Kidney (tissue), 14 donors: ENCODE results near the gene P2RX6. TPM values are rescaled to one million over a fixed set of nuclear protein-coding genes. Genes with fewer than 3 reads are reported as not detected.

Source experiments
- DNase-seq, 5 donors: peaks; one replicate each; pipeline ENCODE4 v3.0.0-alpha.2; 2013 to 2020
- FAIRE-seq: peaks from 2 replicates; lab custom pipeline; 2012; peaks lifted over from hg19 to GRCh38; lab: Jason Lieb, UNC
- H3K27ac ChIP-seq, 2 donors: one replicate each; pipeline ENCODE4 v1.7.0; 2013; ENCODE audit warnings: low read depth in 2 of 2, low read length in 2 of 2, inconsistent platforms in 1 of 2
- H3K27me3 ChIP-seq: one replicate; pipeline ENCODE4 v1.7.1; 2013; ENCODE audit warnings: low read length, inconsistent platforms; ENCODE audit not compliant: control insufficient read depth, insufficient read depth
- H3K36me3 ChIP-seq, 3 donors: one replicate each; pipeline versions ENCODE4 v1.7.0 to v1.7.1; 2013; ENCODE audit warnings: low read length in 3 of 3, control low read depth in 1 of 3, inconsistent platforms in 1 of 3; ENCODE audit not compliant: insufficient read depth in 3 of 3, control insufficient read depth in 2 of 3
- H3K4me1 ChIP-seq, 3 donors: one replicate each; pipeline versions ENCODE4 v1.7.0 to v1.7.1; 2013; ENCODE audit warnings: low read length in 3 of 3, inconsistent platforms in 1 of 3, low read depth in 1 of 3; ENCODE audit not compliant: control insufficient read depth in 2 of 3, insufficient read depth in 2 of 3
- H3K4me3 ChIP-seq, 3 donors: one replicate each; pipeline versions ENCODE4 v1.7.0 to v1.8.1; 2013; ENCODE audit warnings: low read length in 3 of 3, control low read depth in 1 of 3, inconsistent platforms in 1 of 3
- H3K9ac ChIP-seq, 3 donors: one replicate each; pipeline versions ENCODE4 v1.7.0 to v1.7.1; 2013; ENCODE audit warnings: low read length in 3 of 3, control low read depth in 1 of 3, inconsistent platforms in 1 of 3
- H3K9me3 ChIP-seq, 3 donors: one replicate each; pipeline versions ENCODE4 v1.7.0 to v1.7.1; 2013; ENCODE audit warnings: low read length in 3 of 3, control low read depth in 1 of 3, inconsistent platforms in 1 of 3; ENCODE audit not compliant: control insufficient read depth in 2 of 3, insufficient read depth in 1 of 3
- CTCF ChIP-seq: IDR thresholded peaks from 3 replicates; pipeline ENCODE4 v1.5.1; 2012; ENCODE audit warnings: mild to moderate bottlenecking, moderate library complexity, borderline replicate concordance; ENCODE audit not compliant: insufficient read depth; ENCODE audit errors: extremely low read depth
- intact Hi-C: fragments of 100-400 bp; cut with DNase I; formaldehyde crosslinking; loops from one replicate; pipeline ENCODE4 v1.11.1; 2022
- polyA plus RNA-seq: library from polyadenylated mRNA; stranded (reverse); fragments of 350-450 nt; fragmentation: Illumina TruSeq; extraction: RNeasy Lipid Tissue Mini Kit (QIAGEN cat#74804); gene quantifications from one replicate; pipeline ENCODE4 v1.2.3, GENCODE V29; 2014; ENCODE audit warnings: low read depth, low replicate concordance; ENCODE audit not compliant: insufficient read depth
- total RNA-seq: library from RNA; stranded (reverse); fragmentation: NEBNext Ultra II Directional; extraction: Animal tissue kit (Norgen Biotek cat#: 25700); gene quantifications from one replicate; pipeline ENCODE4 v1.2.1, GENCODE V29; 2021
- donor health status: control.
- donor health status: control.
- donor health status: control.
- donor health status: control.
- donor health status: control.
- donor health status: DM: yes; HTN: yes; CAD: no.
- donor health status: Normal renal cell carcinoma (clear cell type).

P2RX6 gene
- total and polyA plus RNA-seq, 2 donors from 2014 or later, result 1.0 to 1.6 TPM

DNA sequence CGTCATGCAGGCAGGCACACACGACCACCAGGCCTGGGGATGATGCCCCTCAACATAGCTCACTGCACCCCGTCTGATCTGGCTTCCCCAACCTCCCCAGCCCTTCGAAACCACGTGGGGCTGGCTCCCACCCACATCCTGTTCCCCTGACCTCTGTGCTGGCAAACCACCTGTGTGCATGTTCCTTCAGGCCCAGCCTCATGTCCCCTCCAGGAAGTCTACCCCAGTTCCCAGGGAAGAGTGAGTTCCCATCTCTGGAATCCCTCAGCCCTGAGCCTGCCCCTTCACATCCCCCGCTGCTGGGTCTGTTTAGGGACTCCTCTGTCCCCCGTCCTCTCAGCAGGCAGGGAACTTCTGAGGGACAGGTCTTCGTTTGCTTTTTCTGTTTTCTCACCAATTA is 10.3 kb downstream of the P2RX6 start:
- H3K27me3 ChIP-seq, result no peaks in the 10 kb centered on the region
- no peak overlapping the region for H3K27ac ChIP-seq
- no peaks in the 10 kb centered on the region for H3K4me1 ChIP-seq
- TF ChIP-seq CTCF, result no peak
- no peaks in the 10 kb centered on the region for H3K36me3 ChIP-seq
- no peak for FAIRE-seq
- H3K9ac ChIP-seq, result no peak overlapping the region
- no peak for DNase-seq
- H3K9me3 ChIP-seq, result no peaks in the 10 kb centered on the region
- intact Hi-C loops, result no loop called here
- no peak overlapping the region for H3K4me3 ChIP-seq

- no peak overlapping the region for H3K27ac ChIP-seq
- no peak for TF ChIP-seq CTCF
- H3K4me1 ChIP-seq, result no peaks in the 10 kb centered on the region
- no peak overlapping the region for H3K9ac ChIP-seq
- H3K27me3 ChIP-seq, result no peaks in the 10 kb centered on the region
- H3K9me3 ChIP-seq, result no peaks in the 10 kb centered on the region
- H3K4me3 ChIP-seq, result no peak overlapping the region
- intact Hi-C loops, result no loop called here
- DNase-seq (no peak), FAIRE-seq (no peak)
- no peaks in the 10 kb centered on the region for H3K36me3 ChIP-seq
These were observed 11.1 kb downstream of the P2RX6 start for GRCh38 chr22:21025763-21026755.

DNA sequence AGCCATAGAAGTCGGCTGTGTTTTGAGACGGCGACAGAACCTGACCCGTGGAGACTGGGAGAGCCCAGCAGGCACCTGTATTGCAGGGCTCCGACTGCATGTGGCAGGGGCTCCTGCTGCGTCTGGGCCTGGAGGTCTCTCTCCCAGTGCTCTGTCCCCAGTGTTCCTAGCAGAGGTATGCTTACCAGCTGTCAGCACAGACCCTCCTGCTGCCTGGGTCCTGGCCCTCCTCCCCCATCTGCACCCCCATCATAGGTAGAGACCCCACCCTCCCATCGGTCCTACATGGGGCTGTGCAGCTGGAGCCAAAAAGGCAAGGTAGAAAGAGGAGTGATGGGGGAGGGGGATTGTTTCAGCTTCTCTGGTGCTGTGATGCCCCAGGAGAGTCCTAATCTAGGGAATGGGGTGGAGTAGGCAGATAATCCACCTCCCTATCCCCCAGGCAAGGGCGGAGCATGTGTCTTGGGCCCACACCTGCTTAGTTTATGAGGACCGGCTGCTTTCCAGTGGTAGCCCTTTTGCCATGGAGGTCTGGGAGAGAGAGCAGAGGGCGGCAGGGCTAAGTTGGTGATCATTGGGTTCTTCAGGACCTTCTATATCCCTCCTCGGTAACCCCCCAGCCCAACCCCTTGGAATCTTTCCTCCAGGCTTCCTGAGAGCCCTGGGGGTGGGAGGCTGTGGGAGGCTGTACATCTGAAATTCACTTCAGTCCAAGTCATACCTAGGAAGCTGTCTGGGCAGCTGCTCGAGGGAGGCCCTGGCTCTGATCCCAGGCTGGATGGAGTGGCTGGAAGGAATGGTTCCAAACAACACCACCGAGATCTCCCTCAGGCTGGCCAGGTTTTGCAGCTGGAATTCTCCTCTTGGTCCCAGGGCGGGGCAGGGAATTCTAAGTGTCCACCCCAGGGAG is 12.1 kb downstream of the P2RX6 start:
- Histone ChIP-seq H3K4me1 (peaks cover 0 to 5% (median 0%) of the 10 kb centered on the region in 3 donors), H3K9ac (no peak overlapping the region), H3K4me3 (no peak overlapping the region), H3K27ac (no peak overlapping the region), H3K36me3 (no peaks in the 10 kb centered on the region), H3K9me3 (no peaks in the 10 kb centered on the region), H3K27me3 (no peaks in the 10 kb centered on the region)
- no peak for DNase-seq
- TF ChIP-seq CTCF, result no peak
- FAIRE-seq, result no peak
- intact Hi-C loops, result no loop called here
